Measurements from ENCODE around the gene ADAMTS15.

ADAMTS15 gene

GRCh38 chr11:130448416-130449309 lies at the start of gene ADAMTS15:
Gene ADAMTS15 (plus strand): TSS chr11:130448645. CDS start chr11:130448974, 329 bp downstream.
- DNase-seq, result peak; percentile 48 to 65 (median 53)

GRCh38 chr11:130399196-130399595 lies 49.2 kb upstream of the ADAMTS15 start:
- no peak for DNase-seq

- DNase-seq, result peak; percentile 78 to 92 (median 87)
Measured at GRCh38 chr11:130400781-130401483, 47.5 kb upstream of the ADAMTS15 start.

- DNase-seq, result peak; percentile 29 to 45 (median 33)
Measured at GRCh38 chr11:130402570-130402969, 45.9 kb upstream of the ADAMTS15 start.

GRCh38 chr11:130403271-130403804 lies 45.1 kb upstream of the ADAMTS15 start:
- peak; percentile 77 to 81 (median 77) for DNase-seq

GRCh38 chr11:130403967-130404366 lies 44.5 kb upstream of the ADAMTS15 start:
- DNase-seq, result no peak

- DNase-seq, result no peak
Measured at GRCh38 chr11:130404727-130405126, 43.7 kb upstream of the ADAMTS15 start.

GRCh38 chr11:130405428-130405827 lies 43.0 kb upstream of the ADAMTS15 start:
- DNase-seq, result no peak

GRCh38 chr11:130407978-130408377 lies 40.5 kb upstream of the ADAMTS15 start:
- DNase-seq, result peak; percentile 54 to 68 (median 63)

- no peak for DNase-seq
Measured at GRCh38 chr11:130408401-130408890, 40.0 kb upstream of the ADAMTS15 start.

GRCh38 chr11:130408901-130409300 lies 39.5 kb upstream of the ADAMTS15 start:
- no peak for DNase-seq

GRCh38 chr11:130409594-130410388 lies 38.7 kb upstream of the ADAMTS15 start:
- no peak for DNase-seq

- DNase-seq, result no peak
Measured at GRCh38 chr11:130411223-130411622, 37.2 kb upstream of the ADAMTS15 start.

- peak; percentile 36 to 46 (median 36) for DNase-seq
Measured at GRCh38 chr11:130413405-130414106, 34.9 kb upstream of the ADAMTS15 start.

GRCh38 chr11:130414107-130415080 lies 34.1 kb upstream of the ADAMTS15 start:
- no peak for DNase-seq

GRCh38 chr11:130415731-130416529 lies 32.5 kb upstream of the ADAMTS15 start:
- no peak for DNase-seq

- no peak for DNase-seq
Measured at GRCh38 chr11:130416530-130416882, 31.9 kb upstream of the ADAMTS15 start.

GRCh38 chr11:130416906-130417305 lies 31.5 kb upstream of the ADAMTS15 start:
- no peak for DNase-seq

- no peak for DNase-seq
Measured at GRCh38 chr11:130418210-130418609, 30.2 kb upstream of the ADAMTS15 start.

GRCh38 chr11:130418756-130419155 lies 29.7 kb upstream of the ADAMTS15 start:
- DNase-seq, result no peak

Data from suppressor macrophage treated with lipopolysaccharide for 1 hour (primary cell).